CD4-positive, alpha-beta T cell (primary cell): Measurements from ENCODE around the gene VEGFA. TPM values are rescaled to one million over a fixed set of nuclear protein-coding genes. Genes with fewer than 3 reads are reported as not detected.

Experiments used
- ATAC-seq: fragments of 200-7000 bp; cut with Tn5 transposase; one replicate; pipeline ENCODE4 v1.10.0; 2022; ENCODE audit warnings: mild to moderate bottlenecking; ENCODE audit not compliant: poor library complexity
- CTCF ChIA-PET: fragments of 350-600 bp; sonication (Branson Sonifier 250); formaldehyde crosslinking; loops from one replicate; lab custom pipeline; 2021; ENCODE audit warnings: antibody characterized with exemption, inconsistent platforms; lab: Charles Lee
- POLR2A ChIA-PET: fragments of 350-600 bp; sonication (Branson Sonifier 250); formaldehyde crosslinking; loops from one replicate; lab custom pipeline; 2021; ENCODE audit warnings: antibody characterized with exemption, inconsistent platforms; lab: Charles Lee
- DNase-seq, 14 experiments: peaks; one replicate each; pipeline ENCODE4 v3.0.0-alpha.2; 2013 to 2020; ENCODE audit warnings: mixed read lengths in 2 of 14
- H3K27ac ChIP-seq, 2 donors: one replicate each; pipeline versions ENCODE4 v1.5.1 to v1.7.0; 2013; ENCODE audit warnings: low read length in 2 of 2, low read depth in 1 of 2, mild to moderate bottlenecking in 1 of 2
- H3K27me3 ChIP-seq, 2 experiments: 1 replicate in 1 of 2; 2 replicates in 1 of 2; pipeline versions ENCODE4 v1.6.1 to v1.7.0; 2013; ENCODE audit warnings: low read length in 2 of 2, control low read depth in 1 of 2, mild to moderate bottlenecking in 1 of 2, moderate library complexity in 1 of 2; ENCODE audit not compliant: insufficient read depth in 2 of 2, control insufficient read depth in 1 of 2
- H3K36me3 ChIP-seq: one replicate; pipeline ENCODE4 v1.6.1; 2013; ENCODE audit warnings: low read length, control low read depth; ENCODE audit not compliant: insufficient read depth
- H3K4me1 ChIP-seq: one replicate; pipeline ENCODE4 v1.6.1; 2013; ENCODE audit warnings: low read length, control low read depth; ENCODE audit not compliant: insufficient read depth
- H3K4me3 ChIP-seq: one replicate; pipeline ENCODE4 v1.5.1; 2013; ENCODE audit warnings: mild to moderate bottlenecking, low read length, moderate library complexity
- H3K9me3 ChIP-seq, 2 experiments: 1 replicate in 1 of 2; 2 replicates in 1 of 2; pipeline versions ENCODE4 v1.6.1 to v1.7.0; 2013; ENCODE audit warnings: low read length in 2 of 2, mild to moderate bottlenecking in 2 of 2, control low read depth in 1 of 2, moderate library complexity in 1 of 2; ENCODE audit not compliant: control insufficient read depth in 1 of 2, insufficient read depth in 1 of 2
- H3K27ac Mint-ChIP-seq: one replicate; pipeline ENCODE4 v1.8.0; 2020; ENCODE audit warnings: mixed read lengths
- H3K27me3 Mint-ChIP-seq: one replicate; pipeline ENCODE4 v1.8.0; 2021; ENCODE audit warnings: mixed read lengths
- H3K36me3 Mint-ChIP-seq: one replicate; pipeline ENCODE4 v1.8.0; 2021; ENCODE audit warnings: low read depth, mixed read lengths
- H3K4me1 Mint-ChIP-seq: one replicate; pipeline ENCODE4 v1.8.0; 2021; ENCODE audit warnings: low read depth, mixed read lengths
- H3K4me3 Mint-ChIP-seq: one replicate; pipeline ENCODE4 v1.8.0; 2020; ENCODE audit warnings: mild to moderate bottlenecking, mixed read lengths
- H3K9me3 Mint-ChIP-seq: one replicate; pipeline ENCODE4 v1.8.0; 2020; ENCODE audit warnings: mixed read lengths
- CTCF ChIP-seq: fragments of 200-600 bp; IDR thresholded peaks from one replicate; pipeline ENCODE4 v1.8.0; 2022; ENCODE audit warnings: antibody characterized with exemption, mild to moderate bottlenecking
- intact Hi-C, 2 experiments: fragments of 100-400 bp; cut with DNase I in 1 of 2; cut with micrococcal nuclease in 1 of 2; formaldehyde crosslinking; loops; one replicate each; pipeline versions ENCODE4 v1.15.1 to v1.9.0; 2023 to 2025; cut with DNase I, micrococcal nuclease
- total RNA-seq, 174 experiments: library from RNA in 2 of 174; stranded (reverse) in 2 of 174; gene quantifications; one replicate each; pipeline ENCODE4 v1.2.3 and lab custom pipeline; 2021 to 2026

VEGFA gene
- total RNA-seq, 2 experiments from 2014 or later, result 3.5 to 3.7 TPM

- CTCF ChIA-PET, result interaction anchor here (0.7 kb wide), 1 partner anchor 22 kb away, joined by 3 read pairs; no protein-coding TSS in a partner anchor
- intact Hi-C loops, result no loop called here
- no peak overlapping the region for H3K4me3 ChIP-seq
- Mint-ChIP-seq H3K36me3 (no peaks in the 10 kb centered on the region), H3K4me3 (no peak overlapping the region), H3K9me3 (no peaks in the 10 kb centered on the region), H3K27ac (no peak overlapping the region), H3K4me1 (no peaks in the 10 kb centered on the region), H3K27me3 (peaks cover 6% of the 10 kb centered on the region)
- TF ChIP-seq CTCF, result no peak
- H3K27ac ChIP-seq, result no peak overlapping the region
- H3K27me3 ChIP-seq, result no peaks in the 10 kb centered on the region
- ATAC-seq, result no peak
- H3K4me1 ChIP-seq, result no peaks in the 10 kb centered on the region
- H3K9me3 ChIP-seq, result no peaks in the 10 kb centered on the region
- DNase-seq, result no peak
- H3K36me3 ChIP-seq, result no peaks in the 10 kb centered on the region
- POLR2A ChIA-PET, result no interaction called here
These were observed 22.2 kb upstream of the VEGFA start for GRCh38 chr6:43747784-43748183.

DNA sequence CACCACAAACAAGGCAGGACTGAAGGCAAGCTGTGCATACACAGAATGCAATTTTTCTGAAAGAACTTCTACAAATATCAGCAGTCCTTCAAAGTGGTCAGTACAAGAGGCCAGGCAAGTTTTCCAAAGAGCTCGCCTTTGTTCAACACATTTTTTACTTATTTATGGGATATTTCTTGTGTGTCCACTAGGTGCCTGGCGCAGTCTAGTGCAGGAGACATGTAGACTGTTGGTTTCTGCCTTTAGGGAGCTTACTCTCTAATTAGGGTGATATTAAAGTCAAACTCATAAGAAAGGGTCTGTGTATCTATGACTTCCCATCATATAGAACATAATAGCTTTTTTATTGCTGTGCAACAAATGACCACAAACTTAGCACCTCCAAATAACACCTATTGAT is 21.2 kb upstream of the VEGFA start:
- Histone ChIP-seq H3K9me3 (no peaks in the 10 kb centered on the region), H3K36me3 (no peaks in the 10 kb centered on the region), H3K4me3 (no peak overlapping the region), H3K4me1 (no peaks in the 10 kb centered on the region), H3K27ac (no peak overlapping the region), H3K27me3 (no peaks in the 10 kb centered on the region)
- intact Hi-C loops, result no loop called here
- Mint-ChIP-seq H3K4me3 (no peak overlapping the region), H3K27me3 (peaks cover 6% of the 10 kb centered on the region), H3K36me3 (no peaks in the 10 kb centered on the region), H3K4me1 (no peaks in the 10 kb centered on the region), H3K9me3 (no peaks in the 10 kb centered on the region), H3K27ac (no peak overlapping the region)
- DNase-seq, result no peak
- TF ChIP-seq CTCF, result no peak
- ChIA-PET CTCF (interaction anchor here (0.6 to 1.1 kb wide), 2 partner anchors 330 to 692 kb away, joined by 3 to 5 read pairs; no protein-coding TSS in a partner anchor), POLR2A (no interaction called here)
- no peak for ATAC-seq

DNA sequence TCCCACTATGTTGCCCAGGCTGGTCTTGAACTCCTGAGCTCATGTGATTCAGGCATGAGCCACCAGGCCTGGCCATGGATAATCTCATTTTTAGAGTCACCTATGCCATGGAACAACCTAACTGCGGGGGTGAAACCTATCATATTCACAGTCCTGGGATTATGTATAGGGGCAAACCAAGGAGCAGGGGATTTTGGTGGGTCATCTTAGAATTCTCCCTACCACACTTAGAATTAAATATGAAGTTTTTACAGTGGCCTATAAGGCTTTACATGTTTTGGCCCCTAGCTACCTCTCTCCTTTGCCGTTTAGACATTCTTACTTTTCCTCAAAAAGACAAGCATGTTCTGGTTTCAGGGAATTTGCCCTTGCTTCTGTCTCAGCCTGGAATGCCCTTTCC is 20.6 kb upstream of the VEGFA start:
- no peaks in the 10 kb centered on the region for H3K9me3 ChIP-seq
- Mint-ChIP-seq H3K27ac (no peak overlapping the region), H3K27me3 (peaks cover 6% of the 10 kb centered on the region), H3K9me3 (no peaks in the 10 kb centered on the region), H3K36me3 (no peaks in the 10 kb centered on the region), H3K4me3 (no peak overlapping the region), H3K4me1 (no peaks in the 10 kb centered on the region)
- intact Hi-C loops, result no loop called here
- no peak for ATAC-seq
- CTCF ChIA-PET, result interaction anchor here (1.1 kb wide), 1 partner anchor 330 kb away, joined by 3 read pairs; no protein-coding TSS in a partner anchor
- POLR2A ChIA-PET, result no interaction called here
- H3K27me3 ChIP-seq, result no peaks in the 10 kb centered on the region
- H3K36me3 ChIP-seq, result no peaks in the 10 kb centered on the region
- no peak overlapping the region for H3K27ac ChIP-seq
- TF ChIP-seq CTCF, result no peak
- no peak for DNase-seq
- no peak overlapping the region for H3K4me3 ChIP-seq
- H3K4me1 ChIP-seq, result no peaks in the 10 kb centered on the region
